ENCODE data around the gene PM20D2.
"Not testable (repeated sequence)": the region's sequence is repeated elsewhere in the genome, so short reads cannot be mapped to it uniquely, and the experiment has no call there.

Gene PM20D2

DNA sequence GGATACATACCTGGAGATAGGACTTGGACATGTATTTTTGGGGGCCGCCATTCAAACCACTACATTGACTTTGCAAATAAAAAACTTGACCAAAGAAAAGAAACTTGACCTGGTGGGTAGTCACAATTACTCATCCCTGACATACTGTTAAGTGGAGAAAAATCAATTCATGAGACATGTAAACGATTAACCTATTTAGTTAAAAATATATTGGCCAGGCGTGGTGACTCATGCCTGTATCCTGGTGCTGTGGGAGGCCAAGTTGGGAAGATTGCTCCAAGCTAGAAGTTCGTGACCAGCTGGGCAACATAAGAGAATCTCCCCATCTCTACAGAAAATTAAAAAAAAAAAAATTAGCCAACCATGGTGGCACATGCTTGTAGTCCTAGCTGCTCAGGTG lies 25.5 kb upstream of the PM20D2 start:
- no peak for TF ChIP-seq EZH2phosphoT487 (IDR thresholded peaks at IDR 0.05; ENCODE audit: low read depth)
- TF ChIP-seq, protein P1, sequence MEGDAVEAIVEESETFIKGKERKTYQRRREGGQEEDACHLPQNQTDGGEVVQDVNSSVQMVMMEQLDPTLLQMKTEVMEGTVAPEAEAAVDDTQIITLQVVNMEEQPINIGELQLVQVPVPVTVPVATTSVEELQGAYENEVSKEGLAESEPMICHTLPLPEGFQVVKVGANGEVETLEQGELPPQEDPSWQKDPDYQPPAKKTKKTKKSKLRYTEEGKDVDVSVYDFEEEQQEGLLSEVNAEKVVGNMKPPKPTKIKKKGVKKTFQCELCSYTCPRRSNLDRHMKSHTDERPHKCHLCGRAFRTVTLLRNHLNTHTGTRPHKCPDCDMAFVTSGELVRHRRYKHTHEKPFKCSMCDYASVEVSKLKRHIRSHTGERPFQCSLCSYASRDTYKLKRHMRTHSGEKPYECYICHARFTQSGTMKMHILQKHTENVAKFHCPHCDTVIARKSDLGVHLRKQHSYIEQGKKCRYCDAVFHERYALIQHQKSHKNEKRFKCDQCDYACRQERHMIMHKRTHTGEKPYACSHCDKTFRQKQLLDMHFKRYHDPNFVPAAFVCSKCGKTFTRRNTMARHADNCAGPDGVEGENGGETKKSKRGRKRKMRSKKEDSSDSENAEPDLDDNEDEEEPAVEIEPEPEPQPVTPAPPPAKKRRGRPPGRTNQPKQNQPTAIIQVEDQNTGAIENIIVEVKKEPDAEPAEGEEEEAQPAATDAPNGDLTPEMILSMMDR (IDR thresholded peaks at IDR 0.05; ENCODE audit: low read depth, low read length): no peak
- H3K4me2 ChIP-seq (ENCODE audit: low read length): no peak overlapping the region
- H4K20me1 ChIP-seq (ENCODE audit: insufficient read depth, low read length): no peaks in the 10 kb centered on the region
- no peaks in the 10 kb centered on the region for H3K36me3 ChIP-seq (replicated peaks; ENCODE audit: low read depth, low read length)
- H3K27me3 ChIP-seq (ENCODE audit: low read depth, low read length): no peaks in the 10 kb centered on the region; the same call in 1 of the 2 replicates
- H3K27ac ChIP-seq (ENCODE audit: low read length): no peak overlapping the region
- no peak overlapping the region for H2AFZ ChIP-seq (ENCODE audit: low read depth, low read length)
- H3K4me1 ChIP-seq (ENCODE audit: low read length): no peaks in the 10 kb centered on the region
- H3K79me2 ChIP-seq (ENCODE audit: low read length): no peaks in the 10 kb centered on the region
- no peak overlapping the region for H3K4me3 ChIP-seq (ENCODE audit: low read length)
- no peak overlapping the region for H3K9ac ChIP-seq (ENCODE audit: low read length)
- no peaks in the 10 kb centered on the region for H3K9me3 ChIP-seq (ENCODE audit: insufficient read depth, low read length)

DNA sequence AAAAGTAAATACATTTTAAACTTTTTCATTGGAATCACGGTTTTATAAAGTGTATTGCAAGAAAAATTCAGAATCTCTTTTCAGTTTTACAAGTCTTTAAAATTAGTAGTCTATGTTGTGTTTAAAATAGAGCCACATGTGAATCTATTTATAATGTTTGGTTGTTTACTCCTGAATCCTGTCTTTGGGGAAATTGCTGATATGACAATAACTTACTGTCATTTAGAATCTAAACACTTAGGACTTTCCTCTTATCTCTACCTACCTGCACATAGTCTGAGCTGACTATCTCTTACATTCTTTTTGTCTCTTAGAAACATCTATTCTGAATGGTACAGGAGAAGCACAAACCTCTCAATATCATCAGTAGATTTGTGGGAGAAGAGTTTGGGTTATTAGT lies 23.9 kb upstream of the PM20D2 start:
- Histone ChIP-seq H3K4me1 (ENCODE audit: low read length) (no peaks in the 10 kb centered on the region), H3K79me2 (ENCODE audit: low read length) (no peaks in the 10 kb centered on the region), H3K4me3 (ENCODE audit: low read length) (no peak overlapping the region), H3K27me3 (ENCODE audit: low read depth, low read length) (no peaks in the 10 kb centered on the region; the same call in 1 of the 2 replicates), H3K9me3 (ENCODE audit: insufficient read depth, low read length) (no peaks in the 10 kb centered on the region), H2AFZ (ENCODE audit: low read depth, low read length) (no peak overlapping the region), H4K20me1 (ENCODE audit: insufficient read depth, low read length) (no peaks in the 10 kb centered on the region), H3K27ac (ENCODE audit: low read length) (no peak overlapping the region), H3K36me3 (replicated peaks; ENCODE audit: low read depth, low read length) (no peaks in the 10 kb centered on the region), H3K9ac (ENCODE audit: low read length) (no peak overlapping the region), H3K4me2 (ENCODE audit: low read length) (no peak overlapping the region)
- TF ChIP-seq EZH2phosphoT487 (IDR thresholded peaks at IDR 0.05; ENCODE audit: low read depth): no peak
- TF ChIP-seq, protein P1 (IDR thresholded peaks at IDR 0.05; ENCODE audit: low read depth, low read length): no peak

- no peaks in the 10 kb centered on the region for H3K4me1 ChIP-seq (ENCODE audit: low read length)
- H3K36me3 ChIP-seq (replicated peaks; ENCODE audit: low read depth, low read length): no peaks in the 10 kb centered on the region
- H3K27me3 ChIP-seq (ENCODE audit: low read depth, low read length): no peaks in the 10 kb centered on the region
- no peaks in the 10 kb centered on the region for H4K20me1 ChIP-seq (ENCODE audit: insufficient read depth, low read length)
- no peak overlapping the region for H3K9ac ChIP-seq (ENCODE audit: low read length)
- H3K79me2 ChIP-seq (ENCODE audit: low read length): no peaks in the 10 kb centered on the region
- no peak overlapping the region for H2AFZ ChIP-seq (ENCODE audit: low read depth, low read length)
- TF ChIP-seq, protein P1 (IDR thresholded peaks at IDR 0.05; ENCODE audit: low read depth, low read length): peak; percentile 62
- TF ChIP-seq EZH2phosphoT487 (IDR thresholded peaks at IDR 0.05; ENCODE audit: low read depth): no peak
- no peaks in the 10 kb centered on the region for H3K9me3 ChIP-seq (ENCODE audit: insufficient read depth, low read length)
- no peak overlapping the region for H3K4me3 ChIP-seq (ENCODE audit: low read length)
- H3K4me2 ChIP-seq (ENCODE audit: low read length): no peak overlapping the region
- no peak overlapping the region for H3K27ac ChIP-seq (ENCODE audit: low read length)
Observed at GRCh38 chr6:89122625-89123024, 23.2 kb upstream of the PM20D2 start.

DNA sequence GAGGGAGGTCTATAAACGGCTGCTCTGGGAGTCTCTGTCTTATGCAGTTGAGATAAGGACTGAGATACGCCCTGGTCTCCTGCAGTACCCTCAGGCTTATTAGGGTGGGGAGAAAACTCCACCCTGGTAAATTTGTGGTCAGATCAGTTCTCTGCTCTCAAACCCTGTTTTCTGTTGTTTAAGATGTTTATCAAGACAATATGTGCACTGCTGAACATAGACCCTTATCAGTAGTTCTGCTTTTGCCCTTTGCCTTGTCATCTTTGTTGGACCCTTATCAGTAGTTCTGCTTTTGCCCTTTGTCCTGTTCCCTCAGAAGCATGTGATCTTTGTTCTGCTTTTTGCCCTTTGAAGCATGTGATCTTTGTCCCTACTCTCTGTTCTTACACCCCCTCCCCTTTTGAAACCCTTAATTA lies 17.6 kb upstream of the PM20D2 start:
- H4K20me1 ChIP-seq (ENCODE audit: insufficient read depth, low read length); H3K4me3 ChIP-seq (ENCODE audit: low read length); H3K27me3 ChIP-seq (ENCODE audit: low read depth, low read length); H3K4me1 ChIP-seq (ENCODE audit: low read length); H3K9ac ChIP-seq (ENCODE audit: low read length); H2AFZ ChIP-seq (ENCODE audit: low read depth, low read length); H3K9me3 ChIP-seq (ENCODE audit: insufficient read depth, low read length); H3K36me3 ChIP-seq (replicated peaks; ENCODE audit: low read depth, low read length); H3K27ac ChIP-seq (ENCODE audit: low read length); H3K79me2 ChIP-seq (ENCODE audit: low read length); H3K4me2 ChIP-seq (ENCODE audit: low read length): not testable (repeated sequence)

- H3K9me3 ChIP-seq (ENCODE audit: insufficient read depth, low read length): no peaks in the 10 kb centered on the region
- no peaks in the 10 kb centered on the region for H3K4me1 ChIP-seq (ENCODE audit: low read length)
- no peaks in the 10 kb centered on the region for H3K79me2 ChIP-seq (ENCODE audit: low read length)
- TF ChIP-seq, protein P1 (IDR thresholded peaks at IDR 0.05; ENCODE audit: low read depth, low read length): no peak
- TF ChIP-seq EZH2phosphoT487 (IDR thresholded peaks at IDR 0.05; ENCODE audit: low read depth): no peak
- H4K20me1 ChIP-seq (ENCODE audit: insufficient read depth, low read length): no peaks in the 10 kb centered on the region
- H3K27me3 ChIP-seq (ENCODE audit: low read depth, low read length): no peaks in the 10 kb centered on the region
- no peaks in the 10 kb centered on the region for H3K36me3 ChIP-seq (replicated peaks; ENCODE audit: low read depth, low read length)
- no peak overlapping the region for H3K4me2 ChIP-seq (ENCODE audit: low read length)
- H3K9ac ChIP-seq (ENCODE audit: low read length): no peak overlapping the region
- H3K4me3 ChIP-seq (ENCODE audit: low read length): no peak overlapping the region
- no peak overlapping the region for H2AFZ ChIP-seq (ENCODE audit: low read depth, low read length)
- no peak overlapping the region for H3K27ac ChIP-seq (ENCODE audit: low read length)
Observed at GRCh38 chr6:89131599-89131998, 14.3 kb upstream of the PM20D2 start.
